ENCODE measurements around the gene HPCAL4. TPM values are rescaled to one million over a fixed set of nuclear protein-coding genes. Genes with fewer than 3 reads are reported as not detected.

HPCAL4 gene
- total and polyA plus RNA-seq, 2 donors (not counting 1 experiment from before 2014, with no cell fraction given), result not detected

GRCh38 chr1:39687243-39687642 is 4.0 kb downstream of the HPCAL4 start:
- no peaks in the 10 kb centered on the region for H3K9me3 ChIP-seq (ENCODE audit: control insufficient read depth, insufficient read depth, low read depth, low read length)
- TF ChIP-seq CTCF (conservative IDR thresholded peaks at IDR 0.05 in 1 of 2, IDR thresholded peaks at IDR 0.05 in 1 of 2; ENCODE audit: low read depth in 1 of 2, low read length in 2 of 2) (no peak), EZH2 (IDR thresholded peaks at IDR 0.05; ENCODE audit: low read length, missing control alignments) (peak; percentile 13)
- H3K9ac ChIP-seq (ENCODE audit: insufficient read depth, low read length), result no peak overlapping the region
- no peak overlapping the region for H3K4me2 ChIP-seq (ENCODE audit: extremely low read depth, insufficient read depth, low read length)
- H3K27me3 ChIP-seq (ENCODE audit: control insufficient read depth, insufficient read depth, low read length), result peaks cover 55% of the 10 kb centered on the region
- no peaks in the 10 kb centered on the region for H3K4me1 ChIP-seq (ENCODE audit: control insufficient read depth, extremely low read depth, insufficient read depth, low read length)
- no peak overlapping the region for H3K4me3 ChIP-seq (replicated peaks in 1 of 4; ENCODE audit: control extremely low read depth in 1 of 4, insufficient read depth in 1 of 4, low read depth in 3 of 4, low read length in 4 of 4)
- H2AFZ ChIP-seq (ENCODE audit: low read length), result no peak overlapping the region
- no peak for DNase-seq (ENCODE audit: low read depth in 2 of 2)
- H3K27ac ChIP-seq (ENCODE audit: insufficient read depth, low read length), result no peak overlapping the region
- H3K79me2 ChIP-seq (ENCODE audit: control insufficient read depth, insufficient read depth, low read length), result no peaks in the 10 kb centered on the region
- no peaks in the 10 kb centered on the region for H4K20me1 ChIP-seq (ENCODE audit: control insufficient read depth, extremely low read depth, insufficient read depth, low read length)
- no peaks in the 10 kb centered on the region for H3K36me3 ChIP-seq (ENCODE audit: control insufficient read depth, insufficient read depth, low read length)

- H3K79me2 ChIP-seq (ENCODE audit: control insufficient read depth, insufficient read depth, low read length), result no peaks in the 10 kb centered on the region
- H3K9me3 ChIP-seq (ENCODE audit: control insufficient read depth, insufficient read depth, low read depth, low read length), result no peaks in the 10 kb centered on the region
- no peak overlapping the region for H3K4me3 ChIP-seq (replicated peaks in 1 of 4; ENCODE audit: control extremely low read depth in 1 of 4, insufficient read depth in 1 of 4, low read depth in 3 of 4, low read length in 4 of 4)
- TF ChIP-seq CTCF (conservative IDR thresholded peaks at IDR 0.05 in 1 of 2, IDR thresholded peaks at IDR 0.05 in 1 of 2; ENCODE audit: low read depth in 1 of 2, low read length in 2 of 2), result no peak
- no peak for TF ChIP-seq EZH2 (IDR thresholded peaks at IDR 0.05; ENCODE audit: low read length, missing control alignments)
- no peak overlapping the region for H2AFZ ChIP-seq (ENCODE audit: low read length)
- no peaks in the 10 kb centered on the region for H3K36me3 ChIP-seq (ENCODE audit: control insufficient read depth, insufficient read depth, low read length)
- no peaks in the 10 kb centered on the region for H3K4me1 ChIP-seq (ENCODE audit: control insufficient read depth, extremely low read depth, insufficient read depth, low read length)
- H4K20me1 ChIP-seq (ENCODE audit: control insufficient read depth, extremely low read depth, insufficient read depth, low read length), result no peaks in the 10 kb centered on the region
- H3K9ac ChIP-seq (ENCODE audit: insufficient read depth, low read length), result no peak overlapping the region
- no peak overlapping the region for H3K4me2 ChIP-seq (ENCODE audit: extremely low read depth, insufficient read depth, low read length)
- no peak overlapping the region for H3K27ac ChIP-seq (ENCODE audit: insufficient read depth, low read length)
- no peak for DNase-seq (ENCODE audit: low read depth in 2 of 2)
- H3K27me3 ChIP-seq (ENCODE audit: control insufficient read depth, insufficient read depth, low read length), result peaks cover 50% of the 10 kb centered on the region
These were observed 6.2 kb downstream of the HPCAL4 start for GRCh38 chr1:39685071-39685470.

GRCh38 chr1:39684313-39684664 is 6.9 kb downstream of the HPCAL4 start:
- H3K27me3 ChIP-seq (ENCODE audit: control insufficient read depth, insufficient read depth, low read length), result peaks cover 42% of the 10 kb centered on the region
- H3K9me3 ChIP-seq (ENCODE audit: control insufficient read depth, insufficient read depth, low read depth, low read length), result no peaks in the 10 kb centered on the region
- H2AFZ ChIP-seq (ENCODE audit: low read length), result no peak overlapping the region
- no peaks in the 10 kb centered on the region for H3K36me3 ChIP-seq (ENCODE audit: control insufficient read depth, insufficient read depth, low read length)
- H3K27ac ChIP-seq (ENCODE audit: insufficient read depth, low read length), result no peak overlapping the region
- TF ChIP-seq CTCF (conservative IDR thresholded peaks at IDR 0.05 in 1 of 2, IDR thresholded peaks at IDR 0.05 in 1 of 2; ENCODE audit: low read depth in 1 of 2, low read length in 2 of 2), result no peak
- no peak for TF ChIP-seq EZH2 (IDR thresholded peaks at IDR 0.05; ENCODE audit: low read length, missing control alignments)
- H3K9ac ChIP-seq (ENCODE audit: insufficient read depth, low read length), result no peak overlapping the region
- H3K79me2 ChIP-seq (ENCODE audit: control insufficient read depth, insufficient read depth, low read length), result no peaks in the 10 kb centered on the region
- no peaks in the 10 kb centered on the region for H3K4me1 ChIP-seq (ENCODE audit: control insufficient read depth, extremely low read depth, insufficient read depth, low read length)
- H3K4me2 ChIP-seq (ENCODE audit: extremely low read depth, insufficient read depth, low read length), result no peak overlapping the region
- DNase-seq (ENCODE audit: low read depth in 2 of 2), result no peak
- H3K4me3 ChIP-seq (replicated peaks in 1 of 4; ENCODE audit: control extremely low read depth in 1 of 4, insufficient read depth in 1 of 4, low read depth in 3 of 4, low read length in 4 of 4), result no peak overlapping the region
- no peaks in the 10 kb centered on the region for H4K20me1 ChIP-seq (ENCODE audit: control insufficient read depth, extremely low read depth, insufficient read depth, low read length)
